ENCODE measurements around the gene ATXN7L1.

GRCh38 chr7:105779856-105780780 is 96.3 kb downstream of the ATXN7L1 start:
- TF ChIP-seq CTCF (IDR thresholded peaks at IDR 0.05; ENCODE audit: low read depth, low read length) (no peak), EZH2phosphoT487 (IDR thresholded peaks at IDR 0.05; ENCODE audit: low read depth) (no peak)

Measured in OCI-LY3 (cell line).